Glomerular endothelial cell (primary cell): ENCODE results near the gene PRUNE1. TPM values are rescaled to one million over a fixed set of nuclear protein-coding genes. Genes with fewer than 3 reads are reported as not detected.

Source experiments
- DNase-seq: peaks from one replicate; pipeline ENCODE4 v3.0.0-alpha.2; 2011; ENCODE audit warnings: low read depth, low spot score; ENCODE audit errors: extremely low read depth
- total RNA-seq: library from RNA; depleted of rRNA; stranded (reverse); fragments of >200 nt; gene quantifications from 2 replicates; pipeline ENCODE4 v1.2.3, GENCODE V29; 2015

Gene PRUNE1
- total RNA-seq, 1 donor from 2014 or later: 6.1 TPM

GRCh38 chr1:151005729-151006319 is 2.4 kb upstream of the PRUNE1 start:
- no peak for DNase-seq

GRCh38 chr1:151006327-151007052 is 1.8 kb upstream of the PRUNE1 start, which contains the start of gene MINDY1:
Gene MINDY1, minus strand, starts transcription at chr1:151006902. Its CDS starts 4,285 bp downstream, at chr1:151002617.
- DNase-seq: no peak

- no peak for DNase-seq
Measured at GRCh38 chr1:151007853-151008243, 401 bp upstream of the PRUNE1 start.

- no peak for DNase-seq
Measured at GRCh38 chr1:151009206-151009587, 948 bp downstream of the PRUNE1 start.

GRCh38 chr1:151009674-151010345 is 1.6 kb downstream of the PRUNE1 start:
- DNase-seq: no peak

DNA sequence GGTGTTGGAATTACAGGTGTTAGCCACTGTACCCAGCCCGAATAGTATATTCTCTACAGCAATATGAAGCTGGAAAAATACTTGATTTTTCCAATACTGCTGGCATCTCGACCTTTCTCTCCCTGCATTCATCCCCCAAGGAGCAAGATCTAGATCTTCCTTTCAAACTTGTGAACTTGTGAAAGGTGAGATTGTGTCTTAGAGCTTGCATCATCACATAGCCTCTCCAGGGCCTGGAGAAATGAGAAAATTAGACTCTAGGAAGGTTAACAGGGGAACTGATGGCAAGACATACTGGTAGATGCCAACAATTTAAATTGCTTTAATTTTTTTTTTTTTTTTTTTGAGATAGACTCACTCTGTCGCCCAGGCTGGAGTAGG is 2.1 kb downstream of the PRUNE1 start:
- no peak for DNase-seq

GRCh38 chr1:151011154-151011850 is 3.1 kb downstream of the PRUNE1 start:
- no peak for DNase-seq

DNA sequence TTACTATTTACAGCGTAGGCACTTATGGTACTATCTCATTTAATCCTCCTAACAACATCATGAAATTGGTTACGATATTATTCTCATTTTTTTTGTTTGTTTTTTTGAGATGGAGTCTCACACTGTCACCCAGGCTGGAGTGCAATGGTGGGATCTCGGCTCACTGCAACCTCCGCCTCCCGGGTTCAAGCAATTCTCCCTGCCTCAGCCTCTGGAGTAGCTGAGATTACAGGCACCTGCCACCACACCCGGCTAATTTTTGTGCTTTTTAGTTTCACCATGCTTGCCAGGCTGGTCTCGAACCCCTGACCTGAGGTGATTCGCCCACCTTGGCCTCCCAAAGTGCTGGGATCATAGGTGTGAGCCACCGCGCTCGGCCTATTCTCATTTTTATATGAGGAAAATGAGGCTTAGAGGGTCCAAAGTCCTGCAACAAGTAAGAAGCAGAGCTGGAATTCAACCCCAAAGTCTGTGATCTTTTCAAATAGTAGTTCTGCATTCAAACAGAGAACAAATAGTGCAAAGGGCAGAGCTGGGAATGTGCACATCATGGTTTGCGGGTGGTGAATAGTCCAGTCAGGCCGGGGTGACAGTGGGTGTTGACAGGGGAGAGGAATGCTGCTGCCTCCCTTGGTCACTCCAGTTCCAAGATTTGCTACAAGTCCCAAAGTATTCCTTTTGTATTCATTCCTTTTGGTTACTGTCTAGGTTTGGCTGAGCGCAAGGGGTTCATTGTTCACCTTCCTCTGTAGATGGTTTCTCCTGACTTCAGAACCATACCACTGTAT is 4.6 kb downstream of the PRUNE1 start:
- DNase-seq: no peak

GRCh38 chr1:151013518-151013917 is 5.3 kb downstream of the PRUNE1 start:
- no peak for DNase-seq

- DNase-seq: no peak
Measured at GRCh38 chr1:151024540-151025146, 16.4 kb downstream of the PRUNE1 start.

- no peak for DNase-seq
Measured at GRCh38 chr1:151026460-151026859, 18.2 kb downstream of the PRUNE1 start.

GRCh38 chr1:151032164-151032563 is 23.9 kb downstream of the PRUNE1 start:
- no peak for DNase-seq

GRCh38 chr1:151035167-151035566 is 26.9 kb downstream of the PRUNE1 start:
- no peak for DNase-seq

GRCh38 chr1:151036356-151036755 is 28.1 kb downstream of the PRUNE1 start, which contains the start of gene BNIPL:
Gene BNIPL, plus strand, starts transcription at chr1:151036586. Its CDS starts 140 bp downstream, at chr1:151036726.
- DNase-seq: no peak

- no peak for DNase-seq
Measured at GRCh38 chr1:151037032-151037431, 28.8 kb downstream of the PRUNE1 start.

DNA sequence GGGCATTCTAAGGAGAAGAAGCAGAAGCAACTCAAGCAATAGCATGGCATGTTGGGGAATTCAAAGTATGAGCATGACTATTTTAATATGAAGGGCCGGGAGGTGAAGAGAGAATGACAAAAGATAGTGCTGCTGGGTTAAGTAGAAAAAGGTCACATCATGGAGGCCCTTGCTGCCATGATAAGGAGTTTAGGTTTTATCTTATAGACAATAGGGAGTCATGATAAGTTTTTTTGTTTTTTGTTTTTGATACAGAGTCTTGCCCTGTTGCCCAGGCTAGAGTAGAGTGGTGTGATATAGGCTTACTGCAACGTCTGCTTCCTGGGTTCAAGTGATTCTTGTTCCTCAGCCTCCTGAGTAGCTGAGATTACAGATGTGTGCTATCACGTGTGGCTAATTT is 31.3 kb downstream of the PRUNE1 start:
- DNase-seq: no peak

- no peak for DNase-seq
Measured at GRCh38 chr1:151043163-151043562, 34.9 kb downstream of the PRUNE1 start.

DNA sequence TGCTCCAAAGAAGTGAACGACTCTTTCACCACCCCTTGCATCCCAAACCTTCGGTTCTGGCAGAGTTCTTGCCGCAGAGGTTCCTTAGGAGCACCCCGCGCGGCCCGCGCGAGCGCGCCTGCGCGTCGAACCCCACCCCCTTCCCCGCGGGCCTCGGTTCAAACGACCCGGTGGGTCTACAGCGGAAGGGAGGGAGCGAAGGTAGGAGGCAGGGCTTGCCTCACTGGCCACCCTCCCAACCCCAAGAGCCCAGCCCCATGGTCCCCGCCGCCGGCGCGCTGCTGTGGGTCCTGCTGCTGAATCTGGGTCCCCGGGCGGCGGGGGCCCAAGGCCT is 39.3 kb downstream of the PRUNE1 start, which contains the start of gene C1orf56:
C1orf56 (plus strand) TSS at position 161 of the 334 bp plus-strand sequence; CDS start at position 258, 97 bp downstream.
- DNase-seq: no peak

DNA sequence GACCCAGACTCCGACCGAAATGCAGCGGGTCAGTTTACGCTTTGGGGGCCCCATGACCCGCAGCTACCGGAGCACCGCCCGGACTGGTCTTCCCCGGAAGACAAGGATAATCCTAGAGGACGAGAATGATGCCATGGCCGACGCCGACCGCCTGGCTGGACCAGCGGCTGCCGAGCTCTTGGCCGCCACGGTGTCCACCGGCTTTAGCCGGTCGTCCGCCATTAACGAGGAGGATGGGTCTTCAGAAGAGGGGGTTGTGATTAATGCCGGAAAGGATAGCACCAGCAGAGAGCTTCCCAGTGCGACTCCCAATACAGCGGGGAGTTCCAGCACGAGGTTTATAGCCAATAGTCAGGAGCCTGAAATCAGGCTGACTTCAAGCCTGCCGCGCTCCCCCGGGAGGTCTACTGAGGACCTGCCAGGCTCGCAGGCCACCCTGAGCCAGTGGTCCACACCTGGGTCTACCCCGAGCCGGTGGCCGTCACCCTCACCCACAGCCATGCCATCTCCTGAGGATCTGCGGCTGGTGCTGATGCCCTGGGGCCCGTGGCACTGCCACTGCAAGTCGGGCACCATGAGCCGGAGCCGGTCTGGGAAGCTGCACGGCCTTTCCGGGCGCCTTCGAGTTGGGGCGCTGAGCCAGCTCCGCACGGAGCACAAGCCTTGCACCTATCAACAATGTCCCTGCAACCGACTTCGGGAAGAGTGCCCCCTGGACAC is 39.8 kb downstream of the PRUNE1 start:
- DNase-seq: no peak
